DMS153 treated with DMSO at 0.1 percent for 48 hours (cell line): ENCODE data around the gene SLC49A3.

Experiments used
- DNase-seq: peaks from one replicate; lab custom pipeline; 2025; ENCODE audit not compliant: unreplicated experiment; lab: John Stamatoyannopoulos, UW

Gene SLC49A3

DNA sequence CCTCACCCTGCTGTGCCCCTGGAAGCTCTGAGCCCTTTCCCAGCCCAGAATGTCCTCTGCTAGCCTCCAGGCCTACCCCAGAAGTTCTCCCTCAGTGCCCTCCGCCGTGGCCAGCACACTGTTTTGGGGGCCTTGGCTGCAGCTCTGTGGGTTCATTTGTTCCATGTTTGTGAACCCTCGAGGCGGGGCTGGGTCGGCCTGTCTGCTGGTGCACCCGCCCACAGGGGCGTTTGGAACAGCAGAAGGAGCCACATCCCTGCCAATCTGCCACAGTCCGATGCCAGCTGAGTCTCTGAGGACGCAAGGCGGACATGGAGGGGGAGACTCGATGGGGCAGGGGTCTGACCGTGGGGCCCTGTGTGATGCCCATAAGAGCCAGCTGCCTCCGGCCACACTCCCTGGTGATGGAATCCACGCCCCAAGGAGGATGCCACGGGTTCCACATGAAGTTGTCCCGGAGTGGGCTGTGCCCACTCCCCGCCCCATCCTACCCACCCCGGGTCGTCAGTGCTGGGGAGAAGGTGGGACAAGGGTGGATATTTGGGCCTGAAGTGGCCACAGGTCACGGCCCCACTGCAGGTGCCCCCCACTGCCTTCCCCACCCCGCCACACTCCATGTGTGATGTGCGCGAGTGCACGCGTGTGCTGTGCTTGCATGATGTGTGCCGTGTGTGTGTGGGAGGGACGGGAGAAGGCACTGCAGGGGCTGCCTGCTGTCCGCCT is 22.0 kb downstream of the SLC49A3 start:
- DNase-seq, result no peak

GRCh38 chr4:666436-666810 is 22.5 kb downstream of the SLC49A3 start:
- DNase-seq, result no peak

DNA sequence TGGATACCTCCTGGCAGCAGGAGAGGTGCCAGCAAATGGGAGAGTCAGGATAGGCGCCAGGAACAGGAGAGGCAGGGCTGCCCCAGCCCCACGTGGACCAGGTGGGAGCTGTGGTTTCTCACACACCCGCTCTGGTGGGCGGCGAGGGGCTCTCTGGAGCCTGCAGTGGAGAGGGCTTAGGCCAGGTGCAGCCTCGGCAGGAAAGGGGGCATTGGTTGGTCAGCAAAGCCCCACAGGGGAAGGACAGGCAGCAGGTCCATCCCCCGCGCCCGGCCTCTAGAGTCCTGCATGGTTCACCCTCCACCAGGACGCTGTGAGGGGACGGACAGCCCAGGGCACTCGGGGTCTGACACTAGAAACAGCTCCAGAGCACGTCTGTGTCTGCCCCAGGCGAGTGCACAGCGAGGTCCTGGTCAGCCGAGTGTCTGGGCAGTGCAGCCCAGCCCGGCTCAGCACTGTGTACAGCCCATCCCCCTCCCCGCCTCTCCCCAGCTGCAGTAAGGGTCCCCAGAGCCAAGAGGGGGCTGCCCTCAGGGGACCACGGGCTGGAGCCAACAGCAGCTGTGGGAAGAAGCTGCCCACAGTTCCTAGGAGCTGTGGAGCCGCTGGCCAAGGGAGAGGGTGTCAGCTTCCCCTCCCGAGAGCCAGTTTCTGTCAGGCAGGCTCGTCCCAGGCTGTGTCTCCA is 23.1 kb downstream of the SLC49A3 start:
- no peak for DNase-seq

- DNase-seq, result no peak
Observed at GRCh38 chr4:665381-665750, 23.6 kb downstream of the SLC49A3 start.

- no peak for DNase-seq
Observed at GRCh38 chr4:664713-665231, 24.2 kb downstream of the SLC49A3 start.

GRCh38 chr4:663438-664428 is 25.2 kb downstream of the SLC49A3 start:
- peak; percentile 2 for DNase-seq

DNA sequence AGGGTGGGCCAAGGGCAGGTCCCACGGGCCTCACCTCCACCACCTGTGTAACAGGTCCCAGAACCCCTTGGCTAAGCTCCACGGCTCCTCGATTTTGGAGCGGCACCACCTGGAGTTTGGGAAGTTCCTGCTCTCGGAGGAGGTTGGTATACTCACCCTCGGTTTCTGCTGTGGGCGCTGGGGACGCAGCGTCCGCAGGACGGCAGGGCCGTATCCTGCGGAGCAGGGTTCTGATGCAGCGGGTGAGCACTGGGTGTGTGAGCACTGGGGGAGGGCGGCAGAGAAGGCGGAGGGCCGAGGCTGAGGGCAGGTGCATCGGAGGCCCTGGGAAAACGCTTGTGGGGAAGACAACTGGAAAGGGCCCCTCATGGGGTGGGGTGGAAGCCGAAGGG is 25.9 kb downstream of the SLC49A3 start:
- no peak for DNase-seq

GRCh38 chr4:661881-662761 is 26.8 kb downstream of the SLC49A3 start:
- no peak for DNase-seq

- no peak for DNase-seq
Observed at GRCh38 chr4:661231-661630, 27.7 kb downstream of the SLC49A3 start.

DNA sequence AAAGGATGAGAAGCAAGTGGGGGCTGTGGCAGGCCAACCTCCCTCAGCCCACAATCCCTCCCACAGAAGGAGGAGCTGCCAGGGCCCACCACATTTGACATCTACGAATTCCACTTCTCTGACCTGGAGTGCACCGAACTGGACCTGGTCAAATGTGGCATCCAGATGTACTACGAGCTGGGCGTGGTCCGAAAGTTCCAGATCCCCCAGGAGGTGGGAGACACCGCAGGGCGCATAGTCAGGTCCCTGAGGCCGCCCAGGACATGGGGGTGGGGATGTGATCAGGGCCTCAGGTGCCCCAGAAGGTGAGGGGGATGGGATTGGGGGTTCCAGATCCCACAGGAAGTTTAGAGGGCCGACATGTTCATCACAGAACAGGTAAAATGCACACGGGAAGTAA is 28.6 kb downstream of the SLC49A3 start:
- DNase-seq, result no peak

GRCh38 chr4:659851-660250 is 29.1 kb downstream of the SLC49A3 start:
- no peak for DNase-seq

DNA sequence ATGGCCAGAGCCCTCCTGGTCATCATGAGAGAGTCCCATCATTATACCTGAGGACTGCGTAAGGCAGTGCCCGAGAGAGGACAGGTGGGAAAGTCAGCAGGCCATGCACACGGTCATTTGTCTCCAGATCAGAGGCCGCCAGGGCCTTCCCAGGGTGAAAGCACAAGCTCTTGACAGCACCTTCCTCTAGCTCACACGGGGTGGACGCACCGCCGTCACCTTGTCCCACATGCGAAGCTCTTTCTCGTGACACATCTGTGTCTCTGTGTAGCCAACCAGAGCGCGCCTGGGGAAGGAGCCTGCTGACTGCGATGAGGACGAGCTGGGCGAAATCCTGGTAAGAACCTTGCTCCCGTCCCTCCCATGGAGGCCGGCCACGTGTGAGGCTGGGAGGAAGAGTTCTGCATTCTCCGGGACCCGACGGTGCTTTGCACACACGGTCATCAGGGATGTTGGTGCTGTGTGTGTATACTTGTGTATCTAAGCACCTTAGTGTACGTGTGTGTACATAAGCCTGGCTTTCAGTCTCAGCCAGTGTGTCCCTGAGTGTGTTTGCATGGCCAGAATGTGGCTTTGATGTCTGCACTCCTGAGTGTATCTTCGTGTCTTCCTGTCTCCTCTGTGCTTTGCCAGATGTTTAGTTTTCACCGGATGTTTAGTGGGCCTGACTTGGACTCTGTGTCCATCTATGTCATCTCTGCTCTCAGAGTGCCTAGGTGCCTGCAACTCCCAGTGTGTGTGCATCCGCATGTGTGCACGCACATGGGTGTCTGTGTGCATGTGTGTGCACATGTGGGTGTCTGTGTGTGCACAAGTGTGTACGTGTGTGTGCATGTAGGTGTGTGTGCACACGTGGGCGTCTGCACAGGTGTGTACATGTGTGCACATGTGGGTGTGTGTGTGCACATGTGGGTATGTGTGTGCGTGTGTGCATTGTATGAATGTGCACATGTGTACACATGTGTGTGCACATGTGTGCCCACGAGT is 30.0 kb downstream of the SLC49A3 start:
- DNase-seq, result no peak

DNA sequence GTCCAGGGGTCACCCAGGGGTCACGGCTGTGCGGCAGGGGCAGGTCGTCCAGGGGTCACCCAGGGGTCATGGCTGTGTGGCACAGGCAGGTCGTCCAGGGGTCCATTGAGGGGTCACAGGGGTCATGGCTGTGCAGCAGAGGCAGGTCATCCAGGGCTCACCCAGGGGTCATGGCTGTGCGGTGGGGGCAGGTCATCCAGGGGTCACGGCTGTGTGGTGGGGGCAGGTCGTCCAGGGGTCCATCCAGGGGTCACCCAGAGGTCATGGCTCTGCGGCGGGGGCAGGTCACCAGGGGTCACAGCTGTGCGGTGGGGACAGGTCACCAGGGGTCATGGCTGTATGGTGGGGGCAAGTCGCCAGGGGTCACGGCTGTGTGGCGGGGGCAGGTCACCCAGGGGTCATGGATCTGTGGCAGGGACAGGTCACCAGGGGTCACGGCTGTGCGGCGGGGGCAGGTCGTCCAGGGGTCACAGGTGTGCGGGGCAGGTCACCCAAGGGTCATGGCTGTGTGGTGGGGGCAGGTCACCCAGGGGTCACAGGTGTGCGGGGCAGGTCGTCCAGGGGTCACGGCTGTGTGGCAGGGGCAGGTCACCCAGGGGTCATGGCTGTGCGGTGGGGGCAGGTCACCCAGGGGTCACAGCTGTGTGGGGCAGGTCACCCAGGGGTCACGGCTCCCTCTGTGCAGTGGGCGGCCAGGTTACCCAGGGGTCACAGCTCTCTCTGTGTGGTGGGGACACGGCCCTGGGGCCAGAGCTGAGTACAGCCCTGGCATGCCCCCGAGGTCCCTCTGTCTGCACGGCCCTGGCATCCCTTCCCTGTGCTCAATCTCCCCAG is 30.9 kb downstream of the SLC49A3 start:
- DNase-seq, result no peak

DNA sequence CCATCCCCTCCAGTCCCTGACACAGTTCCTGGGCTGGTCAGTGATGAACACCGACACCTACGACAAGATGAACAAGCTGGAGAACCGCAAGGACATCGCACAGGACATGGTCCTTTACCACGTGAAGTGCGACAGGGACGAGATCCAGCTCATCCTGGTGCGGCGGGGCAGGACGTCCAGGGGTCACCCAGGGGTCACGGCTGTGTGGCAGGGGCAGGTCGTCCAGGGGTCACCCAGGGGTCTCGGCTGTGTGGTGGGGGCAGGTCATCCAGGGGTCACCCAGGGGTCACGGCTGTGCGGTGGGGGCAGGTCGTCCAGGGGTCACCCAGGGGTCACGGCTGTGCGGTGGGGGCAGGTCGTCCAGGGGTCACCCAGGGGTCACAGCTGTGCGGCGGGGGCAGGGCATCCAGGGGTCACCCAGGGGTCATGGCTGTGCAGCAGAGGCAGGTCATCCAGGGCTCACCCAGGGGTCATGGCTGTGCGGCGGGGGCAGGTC is 31.6 kb downstream of the SLC49A3 start:
- no peak for DNase-seq

DNA sequence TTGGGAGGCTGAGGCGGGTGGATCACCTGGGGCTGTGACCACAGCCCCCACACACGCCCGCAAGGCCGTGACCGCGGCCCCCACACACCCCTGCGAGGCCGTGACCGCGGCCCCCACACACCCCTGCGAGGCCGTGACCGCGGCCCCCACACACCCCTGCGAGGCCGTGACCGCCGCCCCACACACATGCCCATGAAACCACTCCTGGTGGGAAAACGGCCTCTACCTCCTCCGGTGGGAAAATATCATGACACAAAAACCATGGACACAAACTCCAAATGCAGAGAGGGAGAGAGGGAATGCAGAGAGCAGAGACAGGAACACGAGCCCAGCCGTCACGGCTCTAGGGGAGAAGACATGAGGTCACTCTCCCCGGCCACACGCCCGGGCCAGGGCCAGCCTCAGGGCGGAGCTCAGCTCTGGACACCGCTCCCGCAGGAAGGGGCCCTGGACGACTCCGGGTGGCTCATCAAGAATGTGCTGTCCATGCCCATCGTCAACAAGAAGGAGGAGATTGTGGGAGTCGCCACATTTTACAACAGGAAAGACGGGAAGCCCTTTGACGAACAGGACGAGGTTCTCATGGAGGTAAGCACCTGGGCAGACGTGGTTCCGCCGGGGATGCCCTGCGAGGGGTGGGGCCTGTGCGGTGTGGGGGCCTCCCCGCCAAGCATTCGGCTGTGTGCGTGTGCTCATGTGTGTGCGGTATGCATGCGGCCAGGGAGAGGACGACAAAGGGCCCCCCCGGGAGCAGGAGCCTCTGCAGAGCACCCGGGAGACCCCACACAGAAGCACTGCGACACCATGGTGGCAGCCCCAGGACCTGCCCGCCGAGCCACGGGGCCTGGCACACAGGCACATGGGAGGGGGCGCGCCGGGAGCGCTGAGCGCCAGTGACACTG is 32.3 kb downstream of the SLC49A3 start:
- no peak for DNase-seq

DNA sequence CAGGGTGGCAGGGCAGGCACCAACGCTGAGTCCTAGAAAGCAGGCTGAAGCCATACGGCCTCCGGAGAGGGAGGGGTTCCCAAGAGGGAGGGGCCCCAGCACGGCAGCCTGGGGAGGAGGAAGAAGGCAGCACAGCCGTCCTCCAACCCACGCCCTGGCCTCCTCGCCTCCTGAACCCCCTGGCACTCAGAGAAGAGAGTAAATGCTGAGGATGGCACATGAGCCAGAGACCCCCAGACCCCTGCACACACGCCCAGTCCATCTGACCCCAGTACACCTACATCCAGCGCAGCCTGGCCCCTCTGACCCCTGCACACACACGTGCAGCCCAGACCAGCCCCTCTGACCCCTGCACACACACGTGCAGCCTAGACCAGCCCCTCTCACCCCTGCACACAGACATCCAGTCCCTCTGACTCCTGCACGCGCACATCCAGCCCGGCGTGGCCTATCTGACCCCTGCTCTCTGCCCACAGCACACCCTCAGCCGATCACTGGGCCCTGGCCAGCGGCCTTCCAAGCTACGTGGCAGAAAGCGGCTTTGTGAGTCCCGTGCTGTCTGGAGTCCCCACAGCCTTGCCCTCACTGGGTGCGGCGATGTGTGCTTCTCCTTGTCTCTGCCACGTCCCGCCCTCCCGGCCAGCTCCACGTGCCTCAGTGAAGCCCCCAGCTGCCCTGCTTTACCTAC is 33.3 kb downstream of the SLC49A3 start:
- no peak for DNase-seq
